ENCODE data around the gene KRTAP19-8.

DNA sequence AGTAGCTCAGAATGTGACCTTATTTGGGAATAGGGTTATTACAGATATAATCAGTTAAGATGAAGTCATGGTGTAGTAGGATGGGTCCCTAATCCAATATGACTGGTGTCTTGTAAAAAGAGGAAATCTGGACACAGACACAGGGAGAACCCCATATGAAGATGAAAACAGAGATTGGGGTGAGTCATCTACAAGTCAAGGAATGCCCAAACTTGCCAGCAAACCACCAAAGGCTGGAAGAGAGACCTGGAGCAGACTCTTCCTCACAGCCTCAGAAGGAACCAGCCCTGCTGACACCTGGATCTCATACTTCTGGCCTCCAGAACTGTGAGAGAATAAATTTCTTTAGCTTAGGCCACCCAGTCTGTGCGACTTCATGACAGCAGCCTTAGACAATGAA lies 29.9 kb downstream of the KRTAP19-8 start:
- TF ChIP-seq, protein P1, sequence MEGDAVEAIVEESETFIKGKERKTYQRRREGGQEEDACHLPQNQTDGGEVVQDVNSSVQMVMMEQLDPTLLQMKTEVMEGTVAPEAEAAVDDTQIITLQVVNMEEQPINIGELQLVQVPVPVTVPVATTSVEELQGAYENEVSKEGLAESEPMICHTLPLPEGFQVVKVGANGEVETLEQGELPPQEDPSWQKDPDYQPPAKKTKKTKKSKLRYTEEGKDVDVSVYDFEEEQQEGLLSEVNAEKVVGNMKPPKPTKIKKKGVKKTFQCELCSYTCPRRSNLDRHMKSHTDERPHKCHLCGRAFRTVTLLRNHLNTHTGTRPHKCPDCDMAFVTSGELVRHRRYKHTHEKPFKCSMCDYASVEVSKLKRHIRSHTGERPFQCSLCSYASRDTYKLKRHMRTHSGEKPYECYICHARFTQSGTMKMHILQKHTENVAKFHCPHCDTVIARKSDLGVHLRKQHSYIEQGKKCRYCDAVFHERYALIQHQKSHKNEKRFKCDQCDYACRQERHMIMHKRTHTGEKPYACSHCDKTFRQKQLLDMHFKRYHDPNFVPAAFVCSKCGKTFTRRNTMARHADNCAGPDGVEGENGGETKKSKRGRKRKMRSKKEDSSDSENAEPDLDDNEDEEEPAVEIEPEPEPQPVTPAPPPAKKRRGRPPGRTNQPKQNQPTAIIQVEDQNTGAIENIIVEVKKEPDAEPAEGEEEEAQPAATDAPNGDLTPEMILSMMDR (IDR thresholded peaks at IDR 0.05; ENCODE audit: low read length), result no peak
- TF ChIP-seq EZH2 (IDR thresholded peaks at IDR 0.05; ENCODE audit: borderline replicate concordance, low read length), result no peak
